ENCODE results near the gene ACBD7. TPM values are rescaled to one million over a fixed set of nuclear protein-coding genes. Genes with fewer than 3 reads are reported as not detected.

ACBD7 gene
- total and polyA plus RNA-seq, 2 of the 8 experiments (the other 6 are each of a cell fraction or from before 2014, with no cell fraction given): 9.0 to 17.8 TPM

DNA sequence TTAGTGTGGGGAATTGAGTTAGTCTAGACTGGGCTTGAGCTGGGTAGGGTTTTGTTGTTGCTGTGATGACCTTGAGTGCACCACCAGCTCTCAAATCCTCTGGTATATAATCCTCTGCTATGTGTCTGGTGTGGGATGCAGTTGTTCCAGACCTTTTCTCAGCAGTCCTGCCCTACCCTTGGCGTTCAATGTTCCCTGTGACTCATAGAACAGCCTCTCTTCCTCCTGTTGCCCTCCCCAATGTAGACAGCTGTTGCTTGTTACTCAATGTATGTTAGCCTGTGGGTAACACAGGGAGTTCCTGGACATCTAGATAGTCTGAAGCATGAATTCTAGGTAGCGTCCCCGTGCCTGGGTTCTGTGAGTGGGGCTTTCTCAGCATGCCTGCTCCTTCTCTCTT, 19.8 kb downstream of the ACBD7 start (continued):
- TF ChIP-seq TAF1 (IDR thresholded peaks at IDR 0.05; ENCODE audit: low read depth, low read length): no peak

All from H1 (cell line).